ENCODE data around the gene BCAS1.

BCAS1 gene

GRCh38 chr20:54043076-54043967 is 27.1 kb downstream of the BCAS1 start:
- no peaks in the 10 kb centered on the region for H3K9me3 ChIP-seq (ENCODE audit: insufficient read depth, low read length)
- H3K9ac ChIP-seq (ENCODE audit: low read length) = no peak overlapping the region
- no peak overlapping the region for H2AFZ ChIP-seq (ENCODE audit: low read depth, low read length)
- H3K4me2 ChIP-seq (ENCODE audit: low read length) = no peak overlapping the region
- H3K4me1 ChIP-seq (ENCODE audit: low read length) = peaks cover 11% of the 10 kb centered on the region; the same call in 1 of the 2 replicates
- H3K79me2 ChIP-seq (ENCODE audit: low read length) = no peaks in the 10 kb centered on the region
- H3K4me3 ChIP-seq (ENCODE audit: low read length) = no peak overlapping the region
- no peak for TF ChIP-seq EZH2phosphoT487 (IDR thresholded peaks at IDR 0.05; ENCODE audit: low read depth)
- TF ChIP-seq CTCF (IDR thresholded peaks at IDR 0.05; ENCODE audit: low read depth, low read length) = no peak
- H3K27me3 ChIP-seq (ENCODE audit: low read depth, low read length) = no peaks in the 10 kb centered on the region
- H3K27ac ChIP-seq (ENCODE audit: low read length) = no peak overlapping the region
- no peaks in the 10 kb centered on the region for H3K36me3 ChIP-seq (replicated peaks; ENCODE audit: low read depth, low read length)
- H4K20me1 ChIP-seq (ENCODE audit: insufficient read depth, low read length) = no peaks in the 10 kb centered on the region

GRCh38 chr20:54042021-54042420 is 28.4 kb downstream of the BCAS1 start:
- Histone ChIP-seq H3K27me3 (ENCODE audit: low read depth, low read length) (no peaks in the 10 kb centered on the region), H3K4me2 (ENCODE audit: low read length) (no peak overlapping the region), H3K27ac (ENCODE audit: low read length) (no peak overlapping the region), H2AFZ (ENCODE audit: low read depth, low read length) (no peak overlapping the region), H3K4me3 (ENCODE audit: low read length) (no peak overlapping the region), H3K36me3 (replicated peaks; ENCODE audit: low read depth, low read length) (no peaks in the 10 kb centered on the region), H3K79me2 (ENCODE audit: low read length) (no peaks in the 10 kb centered on the region), H3K9me3 (ENCODE audit: insufficient read depth, low read length) (no peaks in the 10 kb centered on the region), H3K4me1 (ENCODE audit: low read length) (peaks cover 7% of the 10 kb centered on the region; the same call in 1 of the 2 replicates), H4K20me1 (ENCODE audit: insufficient read depth, low read length) (no peaks in the 10 kb centered on the region), H3K9ac (ENCODE audit: low read length) (no peak overlapping the region)
- TF ChIP-seq CTCF (IDR thresholded peaks at IDR 0.05; ENCODE audit: low read depth, low read length) = no peak
- TF ChIP-seq EZH2phosphoT487 (IDR thresholded peaks at IDR 0.05; ENCODE audit: low read depth) = no peak

GRCh38 chr20:54041336-54041735 is 29.1 kb downstream of the BCAS1 start:
- Histone ChIP-seq H3K9ac (ENCODE audit: low read length) (no peak overlapping the region), H3K79me2 (ENCODE audit: low read length) (no peaks in the 10 kb centered on the region), H3K27me3 (ENCODE audit: low read depth, low read length) (no peaks in the 10 kb centered on the region), H3K27ac (ENCODE audit: low read length) (no peak overlapping the region), H3K9me3 (ENCODE audit: insufficient read depth, low read length) (no peaks in the 10 kb centered on the region), H3K4me2 (ENCODE audit: low read length) (no peak overlapping the region), H3K36me3 (replicated peaks; ENCODE audit: low read depth, low read length) (no peaks in the 10 kb centered on the region), H4K20me1 (ENCODE audit: insufficient read depth, low read length) (no peaks in the 10 kb centered on the region), H3K4me3 (ENCODE audit: low read length) (no peak overlapping the region), H3K4me1 (ENCODE audit: low read length) (peaks cover 7% of the 10 kb centered on the region; the same call in 1 of the 2 replicates), H2AFZ (ENCODE audit: low read depth, low read length) (no peak overlapping the region)
- TF ChIP-seq EZH2phosphoT487 (IDR thresholded peaks at IDR 0.05; ENCODE audit: low read depth) = no peak
- no peak for TF ChIP-seq CTCF (IDR thresholded peaks at IDR 0.05; ENCODE audit: low read depth, low read length)

GRCh38 chr20:54040531-54040930 is 29.9 kb downstream of the BCAS1 start:
- H3K36me3 ChIP-seq (replicated peaks; ENCODE audit: low read depth, low read length) = no peaks in the 10 kb centered on the region
- no peak for TF ChIP-seq EZH2phosphoT487 (IDR thresholded peaks at IDR 0.05; ENCODE audit: low read depth)
- TF ChIP-seq CTCF (IDR thresholded peaks at IDR 0.05; ENCODE audit: low read depth, low read length) = no peak
- H3K9me3 ChIP-seq (ENCODE audit: insufficient read depth, low read length) = no peaks in the 10 kb centered on the region
- no peaks in the 10 kb centered on the region for H3K27me3 ChIP-seq (ENCODE audit: low read depth, low read length)
- no peak overlapping the region for H2AFZ ChIP-seq (ENCODE audit: low read depth, low read length)
- no peaks in the 10 kb centered on the region for H3K79me2 ChIP-seq (ENCODE audit: low read length)
- H3K9ac ChIP-seq (ENCODE audit: low read length) = no peak overlapping the region
- no peak overlapping the region for H3K27ac ChIP-seq (ENCODE audit: low read length)
- peaks cover 7% of the 10 kb centered on the region; the same call in 1 of the 2 replicates for H3K4me1 ChIP-seq (ENCODE audit: low read length)
- no peak overlapping the region for H3K4me2 ChIP-seq (ENCODE audit: low read length)
- no peak overlapping the region for H3K4me3 ChIP-seq (ENCODE audit: low read length)
- no peaks in the 10 kb centered on the region for H4K20me1 ChIP-seq (ENCODE audit: insufficient read depth, low read length)

Measured in OCI-LY3 (cell line).